Transverse colon (tissue), 4 donors: Measurements from ENCODE around the gene NDUFV2.
"Not testable (repeated sequence)": the region's sequence is repeated elsewhere in the genome, so short reads cannot be mapped to it uniquely, and the experiment has no call there.

Experiments used
- POLR2A ChIP-seq: fragments of 450-650 bp; IDR thresholded peaks from one replicate; pipeline ENCODE4 v1.6.1; 2016; ENCODE audit warnings: antibody characterized with exemption, mild to moderate bottlenecking, moderate library complexity
- POLR2AphosphoS5 ChIP-seq, 3 donors: sonication (generic); formaldehyde crosslinking; IDR thresholded peaks; one replicate each; pipeline ENCODE4 v1.6.1; 2016; ENCODE audit warnings: antibody characterized with exemption in 3 of 3
- TF ChIP-seq, protein P1 (sequence below), 5 experiments: fragments of 200-600 bp in 3 of 5; fragments of 450-650 bp in 2 of 5; sonication (generic) in 3 of 5; IDR thresholded peaks; 1 replicate in 2 of 5; 2 replicates in 3 of 5; pipeline ENCODE4 v1.5.1; 2016 to 2017; ENCODE audit warnings: antibody characterized with exemption in 5 of 5, inconsistent platforms in 3 of 5, mild to moderate bottlenecking in 2 of 5, moderate library complexity in 1 of 5

DNA sequence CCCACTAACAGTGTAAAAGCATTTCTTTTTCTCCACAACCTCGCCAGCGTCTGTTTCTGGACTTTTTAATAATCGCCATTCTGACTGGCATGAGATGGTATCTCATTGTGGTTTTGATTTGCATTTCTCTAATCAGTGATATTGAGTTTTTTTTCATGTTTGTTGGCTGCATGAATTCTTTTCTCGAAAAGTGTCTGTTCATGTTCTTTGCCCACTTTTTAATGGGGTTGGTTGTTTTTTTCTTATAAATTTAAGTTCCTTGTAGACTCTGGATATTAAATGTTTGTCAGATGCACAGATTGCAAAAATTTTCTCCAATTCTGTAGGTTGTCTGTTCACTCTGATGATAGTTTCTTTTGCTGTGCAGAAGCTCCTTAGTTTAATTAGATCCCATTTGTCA is 60.2 kb downstream of the NDUFV2 start:
- not testable (repeated sequence) for TF ChIP-seq POLR2A; POLR2AphosphoS5 (IDR thresholded peaks at IDR 0.05)
- TF ChIP-seq, protein P1, sequence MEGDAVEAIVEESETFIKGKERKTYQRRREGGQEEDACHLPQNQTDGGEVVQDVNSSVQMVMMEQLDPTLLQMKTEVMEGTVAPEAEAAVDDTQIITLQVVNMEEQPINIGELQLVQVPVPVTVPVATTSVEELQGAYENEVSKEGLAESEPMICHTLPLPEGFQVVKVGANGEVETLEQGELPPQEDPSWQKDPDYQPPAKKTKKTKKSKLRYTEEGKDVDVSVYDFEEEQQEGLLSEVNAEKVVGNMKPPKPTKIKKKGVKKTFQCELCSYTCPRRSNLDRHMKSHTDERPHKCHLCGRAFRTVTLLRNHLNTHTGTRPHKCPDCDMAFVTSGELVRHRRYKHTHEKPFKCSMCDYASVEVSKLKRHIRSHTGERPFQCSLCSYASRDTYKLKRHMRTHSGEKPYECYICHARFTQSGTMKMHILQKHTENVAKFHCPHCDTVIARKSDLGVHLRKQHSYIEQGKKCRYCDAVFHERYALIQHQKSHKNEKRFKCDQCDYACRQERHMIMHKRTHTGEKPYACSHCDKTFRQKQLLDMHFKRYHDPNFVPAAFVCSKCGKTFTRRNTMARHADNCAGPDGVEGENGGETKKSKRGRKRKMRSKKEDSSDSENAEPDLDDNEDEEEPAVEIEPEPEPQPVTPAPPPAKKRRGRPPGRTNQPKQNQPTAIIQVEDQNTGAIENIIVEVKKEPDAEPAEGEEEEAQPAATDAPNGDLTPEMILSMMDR (IDR thresholded peaks at IDR 0.05) = not testable (repeated sequence)
